Mucosa of stomach (tissue), 1 donor: ENCODE results near the gene IL26.

ENCODE experiments used
- H3K27me3 ChIP-seq: one replicate; pipeline ENCODE4 v1.7.0; 2013; ENCODE audit warnings: mild to moderate bottlenecking, low read length; ENCODE audit not compliant: control insufficient read depth, insufficient read depth
- H3K36me3 ChIP-seq: one replicate; pipeline ENCODE4 v1.7.0; 2013; ENCODE audit warnings: low read length; ENCODE audit not compliant: control insufficient read depth, insufficient read depth
- H3K4me1 ChIP-seq: one replicate; pipeline ENCODE4 v1.7.0; 2013; ENCODE audit warnings: mild to moderate bottlenecking, low read length; ENCODE audit not compliant: control insufficient read depth, insufficient read depth
- H3K4me3 ChIP-seq: one replicate; pipeline ENCODE4 v1.7.0; 2013; ENCODE audit warnings: low read length
- H3K9ac ChIP-seq: one replicate; pipeline ENCODE4 v1.7.0; 2013; ENCODE audit warnings: mild to moderate bottlenecking, low read length, moderate library complexity
- H3K9me3 ChIP-seq: one replicate; pipeline ENCODE4 v1.7.0; 2013; ENCODE audit warnings: mild to moderate bottlenecking, low read length, moderate library complexity; ENCODE audit not compliant: control insufficient read depth
- donor health status: Pancreatic carcinoma.

Gene IL26

GRCh38 chr12:68237078-68237477, 11.5 kb upstream of the IL26 start:
- H3K9ac ChIP-seq, result peak overlapping the region; percentile 5
- no peaks in the 10 kb centered on the region for H3K9me3 ChIP-seq
- no peaks in the 10 kb centered on the region for H3K27me3 ChIP-seq
- no peaks in the 10 kb centered on the region for H3K36me3 ChIP-seq
- peak overlapping the region; percentile 3 for H3K4me3 ChIP-seq
- H3K4me1 ChIP-seq, result peaks cover 28% of the 10 kb centered on the region

DNA sequence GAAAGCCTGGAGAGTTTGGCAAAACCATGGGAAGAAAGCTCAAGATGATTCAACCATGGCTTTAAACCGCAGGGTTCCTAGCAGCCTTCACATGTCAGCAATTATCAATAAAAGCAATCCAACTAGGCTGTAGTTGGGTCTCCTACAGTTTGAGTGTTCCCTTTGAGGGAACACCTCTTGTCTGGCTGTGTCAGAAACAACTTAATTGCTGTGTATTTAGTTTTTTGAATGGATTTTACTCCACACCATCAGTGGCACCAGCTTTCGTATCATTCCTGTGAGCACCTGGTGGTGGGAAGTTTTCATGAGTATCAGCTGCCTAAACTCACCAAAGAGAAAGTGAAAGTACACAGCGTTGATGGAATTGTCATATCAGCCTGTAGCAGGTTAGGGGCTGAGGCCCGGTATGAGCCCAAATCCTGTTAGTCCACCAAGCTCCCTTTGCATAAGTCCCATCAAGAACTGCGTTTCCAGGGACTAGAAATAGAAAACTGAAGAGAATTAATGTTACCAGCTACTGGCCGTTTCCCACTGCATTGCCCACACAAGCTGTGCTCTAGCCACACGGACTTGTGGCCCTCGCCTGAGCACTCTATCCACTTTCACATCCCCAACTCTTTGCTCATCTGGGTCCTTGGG, 10.9 kb upstream of the IL26 start:
- Histone ChIP-seq H3K4me3 (peak overlapping the region; percentile 3), H3K36me3 (no peaks in the 10 kb centered on the region), H3K4me1 (peaks cover 28% of the 10 kb centered on the region), H3K9ac (peak overlapping the region; percentile 5), H3K27me3 (no peaks in the 10 kb centered on the region), H3K9me3 (no peaks in the 10 kb centered on the region)

DNA sequence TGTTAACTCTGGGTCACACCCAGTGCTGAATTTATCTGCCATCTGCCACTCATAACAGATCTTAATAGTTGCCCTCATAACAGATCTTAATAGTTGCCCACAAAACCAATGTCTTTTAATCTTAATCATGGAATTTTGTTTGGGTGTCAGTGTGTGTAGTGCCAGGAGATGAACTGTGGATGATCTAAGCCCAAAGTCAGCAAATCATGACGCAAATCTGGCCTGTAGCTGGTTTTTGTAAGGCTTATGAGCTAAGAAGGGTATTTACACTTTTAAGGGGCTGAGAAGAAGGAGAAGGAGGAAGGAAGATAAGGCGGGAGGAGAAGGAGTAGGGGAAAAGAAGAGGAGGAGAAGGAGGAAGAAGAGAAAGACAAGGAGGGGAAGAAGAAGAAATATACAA, 10.0 kb upstream of the IL26 start:
- H3K4me3 ChIP-seq, result no peak overlapping the region
- no peaks in the 10 kb centered on the region for H3K27me3 ChIP-seq
- H3K9me3 ChIP-seq, result no peaks in the 10 kb centered on the region
- H3K9ac ChIP-seq, result no peak overlapping the region
- peaks cover 20% of the 10 kb centered on the region for H3K4me1 ChIP-seq
- H3K36me3 ChIP-seq, result no peaks in the 10 kb centered on the region

GRCh38 chr12:68234140-68234539, 8.5 kb upstream of the IL26 start:
- H3K36me3 ChIP-seq, result no peaks in the 10 kb centered on the region
- no peak overlapping the region for H3K9ac ChIP-seq
- no peak overlapping the region for H3K4me3 ChIP-seq
- peaks cover 6% of the 10 kb centered on the region for H3K4me1 ChIP-seq
- no peaks in the 10 kb centered on the region for H3K9me3 ChIP-seq
- no peaks in the 10 kb centered on the region for H3K27me3 ChIP-seq

- H3K9me3 ChIP-seq, result no peaks in the 10 kb centered on the region
- no peak overlapping the region for H3K4me3 ChIP-seq
- H3K27me3 ChIP-seq, result no peaks in the 10 kb centered on the region
- no peaks in the 10 kb centered on the region for H3K36me3 ChIP-seq
- no peak overlapping the region for H3K9ac ChIP-seq
- H3K4me1 ChIP-seq, result no peaks in the 10 kb centered on the region
Measured at GRCh38 chr12:68233498-68233897, 7.9 kb upstream of the IL26 start.

- no peaks in the 10 kb centered on the region for H3K36me3 ChIP-seq
- H3K9ac ChIP-seq, result no peak overlapping the region
Measured at GRCh38 chr12:68231691-68232090, 6.1 kb upstream of the IL26 start.

DNA sequence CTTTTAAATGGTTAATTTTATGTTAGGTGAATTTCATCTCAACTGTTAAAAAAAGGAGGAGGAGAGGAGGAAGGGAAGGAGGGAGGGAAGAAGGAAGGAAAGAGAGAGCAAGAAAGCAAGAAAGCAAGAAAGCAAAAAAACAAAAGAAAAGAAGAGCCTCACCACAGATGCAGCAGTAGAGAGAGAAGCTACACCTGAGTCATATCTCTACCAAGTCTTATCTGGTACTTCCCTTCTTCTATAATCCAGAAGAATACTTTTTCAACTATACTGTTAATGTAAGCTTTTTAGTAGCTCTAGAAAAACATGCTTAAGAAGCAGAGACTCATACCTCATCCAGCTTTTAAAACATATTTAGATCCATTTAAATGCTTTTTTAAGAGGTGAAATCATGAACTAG, 5.6 kb upstream of the IL26 start:
- Histone ChIP-seq H3K9ac (no peak overlapping the region), H3K9me3 (no peaks in the 10 kb centered on the region), H3K27me3 (no peaks in the 10 kb centered on the region), H3K4me3 (no peak overlapping the region), H3K4me1 (no peaks in the 10 kb centered on the region), H3K36me3 (no peaks in the 10 kb centered on the region)

More at GRCh38 chr12:68231691-68232090, 6.1 kb upstream of the IL26 start:
- no peaks in the 10 kb centered on the region for H3K27me3 ChIP-seq
- H3K4me3 ChIP-seq, result no peak overlapping the region
- H3K9me3 ChIP-seq, result no peaks in the 10 kb centered on the region
- no peaks in the 10 kb centered on the region for H3K4me1 ChIP-seq

- H3K9me3 ChIP-seq, result no peaks in the 10 kb centered on the region
- no peaks in the 10 kb centered on the region for H3K36me3 ChIP-seq
- H3K4me3 ChIP-seq, result no peak overlapping the region
- no peaks in the 10 kb centered on the region for H3K27me3 ChIP-seq
- H3K9ac ChIP-seq, result no peak overlapping the region
- H3K4me1 ChIP-seq, result no peaks in the 10 kb centered on the region
Measured at GRCh38 chr12:68229956-68230355, 4.3 kb upstream of the IL26 start.

DNA sequence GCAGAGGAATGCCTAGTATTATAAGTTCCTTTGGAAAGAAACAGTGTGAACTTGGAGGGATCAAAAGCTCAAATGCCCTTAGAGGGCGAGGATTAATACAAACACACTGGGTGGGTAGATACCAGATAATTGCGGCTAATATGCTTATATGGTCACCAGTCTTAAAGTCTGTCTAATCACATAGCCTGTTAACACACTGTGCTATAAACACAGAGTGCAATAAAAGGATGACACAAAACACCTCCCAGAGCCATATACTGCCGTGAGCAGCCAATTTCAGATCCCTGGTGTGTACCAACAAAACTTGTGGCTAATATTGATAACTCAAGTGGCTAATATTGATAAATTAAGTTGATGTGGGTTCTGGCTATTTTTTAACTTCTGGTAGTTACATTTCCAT, 1.7 kb upstream of the IL26 start:
- H3K27me3 ChIP-seq, result no peaks in the 10 kb centered on the region
- no peaks in the 10 kb centered on the region for H3K9me3 ChIP-seq
- no peak overlapping the region for H3K9ac ChIP-seq
- H3K36me3 ChIP-seq, result no peaks in the 10 kb centered on the region
- no peak overlapping the region for H3K4me3 ChIP-seq
- H3K4me1 ChIP-seq, result peaks cover 5% of the 10 kb centered on the region

DNA sequence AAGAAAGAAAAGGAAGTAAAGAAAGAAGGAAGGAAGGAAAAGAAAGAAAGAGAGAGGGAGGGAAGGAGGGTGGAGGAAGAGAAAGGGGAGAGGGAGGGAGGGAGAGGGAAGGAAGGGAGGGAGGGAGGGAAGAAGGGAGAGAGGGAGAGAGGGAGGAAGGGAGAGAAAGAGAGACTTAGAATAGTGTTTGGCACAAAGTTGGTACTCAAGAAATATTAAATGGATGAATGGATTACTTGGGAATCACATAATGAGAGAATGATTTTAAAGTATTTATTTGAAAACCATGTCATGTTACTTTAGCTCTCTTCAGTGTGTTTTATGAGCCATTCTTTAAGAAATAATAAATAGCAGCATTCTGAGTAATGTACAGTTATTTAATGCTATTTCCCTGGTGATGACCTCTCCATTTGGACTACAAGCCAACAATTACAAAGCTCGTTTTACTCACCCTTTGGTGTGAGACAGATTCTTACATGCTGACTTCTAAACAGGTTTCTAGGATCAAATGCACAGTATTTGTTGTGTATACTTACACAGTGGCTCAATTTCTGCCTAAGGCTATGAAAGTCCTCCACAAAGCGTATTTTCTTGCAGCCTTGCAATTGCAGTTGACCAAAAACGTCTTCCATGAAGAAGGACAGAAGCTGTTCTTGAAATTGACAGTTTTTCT, 861 bp downstream of the IL26 start:
- Histone ChIP-seq H3K27me3 (no peaks in the 10 kb centered on the region), H3K4me3 (no peak overlapping the region), H3K9me3 (no peaks in the 10 kb centered on the region), H3K36me3 (no peaks in the 10 kb centered on the region), H3K4me1 (peaks cover 5% of the 10 kb centered on the region), H3K9ac (no peak overlapping the region)

DNA sequence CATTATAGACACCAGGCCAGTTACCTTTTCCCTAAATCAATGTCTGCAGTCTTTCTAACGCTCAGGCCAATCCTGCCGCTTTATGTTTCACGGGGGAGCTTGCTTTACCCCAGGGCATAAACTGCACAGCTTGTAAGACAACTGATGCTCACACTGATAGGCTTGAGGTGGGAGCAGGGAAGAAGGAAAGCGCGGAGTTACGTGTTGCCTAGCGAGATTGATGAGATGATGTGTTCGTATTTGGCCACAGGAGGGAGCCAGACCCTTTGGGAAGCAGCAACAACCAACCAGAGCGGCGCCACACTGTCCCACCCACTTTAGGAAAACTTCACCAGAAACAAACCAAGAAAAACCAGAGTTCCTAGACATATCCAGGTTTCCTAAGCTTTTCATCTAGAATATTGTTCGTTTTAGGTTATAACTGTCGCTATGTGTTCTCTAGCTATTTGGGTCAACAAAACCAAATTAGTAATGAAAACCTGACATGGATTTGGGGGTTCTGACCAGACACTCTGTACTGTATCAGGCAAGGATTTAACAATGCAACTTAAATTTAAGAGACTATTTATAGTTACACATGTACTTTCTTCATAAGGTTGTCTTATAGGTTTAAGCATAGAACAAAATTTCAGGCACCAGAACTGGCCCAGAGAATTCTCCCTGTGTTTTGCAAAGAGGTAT, 2.4 kb downstream of the IL26 start:
- Histone ChIP-seq H3K4me1 (peaks cover 5% of the 10 kb centered on the region), H3K27me3 (no peaks in the 10 kb centered on the region), H3K4me3 (no peak overlapping the region), H3K9me3 (no peaks in the 10 kb centered on the region), H3K9ac (peak overlapping the region; percentile 40), H3K36me3 (no peaks in the 10 kb centered on the region)

DNA sequence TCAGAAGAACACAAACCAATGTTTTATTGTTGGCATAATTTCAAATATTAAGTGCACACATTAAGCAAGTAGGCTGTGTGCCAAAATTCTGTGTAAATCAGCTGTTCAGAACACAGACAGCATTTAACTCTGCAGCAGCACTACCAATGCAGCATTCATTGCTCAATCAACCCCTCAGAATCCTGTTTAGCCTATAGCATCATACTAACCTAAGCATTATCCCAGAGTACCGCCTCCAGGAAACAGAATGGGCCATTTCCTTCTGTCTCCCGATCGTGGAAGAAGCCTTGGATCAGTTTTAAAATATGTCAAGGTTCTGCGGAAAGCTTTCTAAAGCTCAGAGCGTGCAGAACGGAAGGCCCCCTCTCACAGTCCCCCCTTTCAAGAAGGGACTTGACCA, 3.3 kb downstream of the IL26 start:
- Histone ChIP-seq H3K4me3 (no peak overlapping the region), H3K4me1 (peaks cover 5% of the 10 kb centered on the region), H3K9ac (no peak overlapping the region), H3K36me3 (no peaks in the 10 kb centered on the region), H3K27me3 (no peaks in the 10 kb centered on the region), H3K9me3 (no peaks in the 10 kb centered on the region)
